ENCODE measurements around the gene NADSYN1.

NADSYN1 gene

DNA sequence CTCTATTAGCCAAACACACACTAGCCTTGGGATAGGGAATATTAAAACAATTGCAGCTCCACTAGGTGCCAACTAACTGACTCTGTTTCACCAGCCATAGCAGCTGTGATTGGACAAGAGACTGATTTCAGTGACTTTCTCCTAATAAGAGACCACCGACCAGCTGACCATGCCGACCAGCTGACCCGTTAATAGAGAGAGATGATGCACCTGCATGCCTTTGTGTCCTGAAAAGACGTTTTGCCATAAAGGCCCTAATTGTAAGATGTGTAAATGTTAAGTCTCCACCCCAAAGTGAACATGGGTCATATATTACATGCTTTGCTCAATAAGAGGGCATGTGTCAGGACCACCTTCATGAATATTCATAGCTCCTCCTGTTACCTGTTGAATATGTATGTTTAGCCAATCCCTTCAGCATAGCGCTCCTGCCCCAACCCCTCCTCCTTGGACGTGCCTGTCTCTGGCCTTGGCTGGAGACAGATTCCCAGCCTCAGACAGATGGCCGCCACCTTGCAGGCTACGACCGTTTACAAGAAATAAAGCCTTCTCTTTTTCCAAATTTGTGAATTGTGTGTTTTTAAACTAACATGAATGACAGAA lies 1.3 kb upstream of the NADSYN1 start:
- no peak for DNase-seq (ENCODE audit: low read depth)

DNA sequence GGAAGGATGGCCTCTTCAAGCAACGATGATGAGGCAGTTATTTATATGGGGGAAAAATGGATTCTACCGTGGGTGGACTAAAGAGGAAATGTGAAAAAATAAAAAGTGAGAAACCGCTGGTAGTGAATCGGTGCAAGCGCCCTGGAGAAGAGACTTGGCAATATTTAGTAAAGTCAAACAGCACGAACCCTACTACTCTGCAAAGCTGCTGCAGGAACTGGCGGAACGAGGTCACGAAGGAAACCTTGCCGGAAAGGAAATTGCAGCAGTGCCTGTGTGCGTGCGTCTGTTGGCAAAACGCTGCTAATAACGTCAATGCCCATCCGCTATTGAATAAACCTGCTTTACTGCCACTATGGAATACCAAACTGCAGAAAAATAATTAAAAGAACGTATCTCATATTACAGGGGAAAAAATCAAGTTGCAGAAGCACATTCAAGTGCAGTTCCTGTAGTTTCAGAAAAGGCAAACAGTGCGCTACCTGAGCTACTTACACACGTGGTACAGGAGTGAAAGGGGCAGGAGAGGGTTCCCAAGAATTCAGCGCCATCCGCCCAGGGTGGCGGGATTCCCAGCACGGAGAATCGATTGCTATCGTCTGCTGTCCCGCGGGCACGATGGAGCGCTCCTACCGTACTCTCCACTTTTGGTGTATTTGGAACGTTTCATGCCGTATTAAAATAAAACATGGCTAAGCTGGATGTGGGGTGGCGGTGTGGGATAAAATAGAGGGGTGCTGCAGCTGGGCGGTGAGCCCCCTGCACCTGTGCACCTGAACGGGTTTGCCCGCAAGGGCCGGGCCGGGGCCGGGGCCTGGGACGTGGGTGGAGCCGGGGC lies 585 bp upstream of the NADSYN1 start:
- peak; percentile 35 for DNase-seq (ENCODE audit: low read depth)

DNA sequence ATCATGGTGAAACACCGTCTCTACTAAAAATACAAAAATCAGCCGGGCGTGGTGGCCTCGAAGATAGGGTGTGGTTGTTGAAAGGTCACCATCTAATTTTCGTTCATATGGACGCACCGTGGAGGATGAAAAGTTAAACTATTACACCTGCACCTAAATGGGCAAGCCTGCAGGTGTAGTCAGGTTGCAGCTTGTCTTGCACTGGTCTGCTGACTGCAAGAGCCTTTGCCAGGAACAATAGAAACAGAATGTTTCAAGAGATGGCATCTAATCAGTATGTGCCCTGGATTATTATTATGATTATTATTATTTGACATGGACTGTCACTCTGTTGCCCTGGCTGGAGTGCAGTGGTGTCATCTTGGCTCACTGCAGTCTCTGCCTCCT lies 908 bp downstream of the NADSYN1 start:
- DNase-seq (ENCODE audit: low read depth): no peak

DNA sequence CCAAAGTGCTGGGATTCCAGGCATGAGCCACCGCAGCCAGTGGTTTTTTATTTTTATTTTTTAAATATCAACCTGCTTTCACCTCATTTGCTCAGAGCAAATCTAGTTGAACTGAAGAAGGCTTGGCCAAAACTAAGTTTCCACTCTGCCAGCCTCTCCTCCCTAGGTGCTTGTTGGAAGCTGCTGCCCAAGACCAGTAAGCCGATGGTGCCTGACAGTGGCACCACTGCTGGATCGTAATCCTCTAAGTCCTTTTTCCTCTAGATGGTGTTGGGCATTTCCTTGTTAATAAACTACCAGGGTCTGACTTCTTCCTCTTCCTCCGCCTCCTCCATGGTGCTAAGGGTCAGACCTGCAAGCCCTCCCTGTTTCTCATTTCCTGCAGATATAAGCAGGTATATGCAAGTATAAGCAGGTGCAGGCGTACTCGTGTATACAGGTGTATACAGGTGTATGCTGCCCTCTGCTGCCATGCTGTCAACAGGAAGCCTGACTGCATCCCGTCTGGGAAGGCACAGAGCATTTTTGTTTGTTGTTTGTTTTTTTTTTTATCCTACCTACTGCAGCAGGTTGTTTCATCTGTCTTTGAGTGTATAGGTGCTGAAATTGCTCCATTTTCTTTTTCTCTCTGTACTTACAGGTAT lies 1.6 kb downstream of the NADSYN1 start:
- no peak for DNase-seq (ENCODE audit: low read depth)

DNA sequence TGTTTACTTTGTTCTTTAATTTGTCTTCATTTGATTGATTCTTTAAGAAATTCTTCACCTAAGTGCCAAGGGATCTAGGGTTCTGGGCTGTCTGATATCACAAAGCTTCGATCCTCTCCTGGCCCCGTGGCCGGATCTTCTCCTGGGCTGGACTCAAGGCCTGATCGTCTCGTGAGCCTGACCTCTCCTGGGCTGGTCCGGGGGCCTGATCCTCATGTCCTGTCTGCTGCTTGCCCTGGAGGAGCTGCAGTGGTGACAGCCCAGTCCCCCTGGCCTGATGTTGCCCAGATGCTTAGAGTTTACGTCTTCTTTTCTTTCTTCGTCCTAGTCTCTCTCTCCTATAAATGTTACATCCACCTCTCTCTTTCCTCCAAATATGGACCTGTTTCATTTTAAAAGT lies 3.3 kb downstream of the NADSYN1 start:
- no peak for DNase-seq (ENCODE audit: low read depth)

DNA sequence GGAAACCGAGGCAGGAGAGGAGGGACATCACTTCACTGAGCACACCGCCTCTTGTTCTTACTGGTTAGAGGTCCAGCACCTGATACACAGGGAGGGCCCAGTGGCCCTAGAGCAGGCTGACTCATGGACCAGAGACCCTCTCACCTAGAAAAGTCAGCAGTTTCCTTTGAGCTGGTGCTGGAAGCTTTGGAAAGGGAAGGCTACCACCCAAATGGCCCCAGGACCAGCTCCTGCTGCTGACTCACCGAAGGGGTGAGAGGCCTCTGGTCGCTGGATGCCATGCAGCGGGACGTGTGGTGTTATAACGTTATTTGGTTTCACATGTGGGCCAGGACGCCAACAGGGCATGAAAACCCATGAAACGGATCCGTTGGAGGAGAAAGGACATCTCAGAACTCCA lies 3.8 kb downstream of the NADSYN1 start:
- no peak for DNase-seq (ENCODE audit: low read depth)

DNA sequence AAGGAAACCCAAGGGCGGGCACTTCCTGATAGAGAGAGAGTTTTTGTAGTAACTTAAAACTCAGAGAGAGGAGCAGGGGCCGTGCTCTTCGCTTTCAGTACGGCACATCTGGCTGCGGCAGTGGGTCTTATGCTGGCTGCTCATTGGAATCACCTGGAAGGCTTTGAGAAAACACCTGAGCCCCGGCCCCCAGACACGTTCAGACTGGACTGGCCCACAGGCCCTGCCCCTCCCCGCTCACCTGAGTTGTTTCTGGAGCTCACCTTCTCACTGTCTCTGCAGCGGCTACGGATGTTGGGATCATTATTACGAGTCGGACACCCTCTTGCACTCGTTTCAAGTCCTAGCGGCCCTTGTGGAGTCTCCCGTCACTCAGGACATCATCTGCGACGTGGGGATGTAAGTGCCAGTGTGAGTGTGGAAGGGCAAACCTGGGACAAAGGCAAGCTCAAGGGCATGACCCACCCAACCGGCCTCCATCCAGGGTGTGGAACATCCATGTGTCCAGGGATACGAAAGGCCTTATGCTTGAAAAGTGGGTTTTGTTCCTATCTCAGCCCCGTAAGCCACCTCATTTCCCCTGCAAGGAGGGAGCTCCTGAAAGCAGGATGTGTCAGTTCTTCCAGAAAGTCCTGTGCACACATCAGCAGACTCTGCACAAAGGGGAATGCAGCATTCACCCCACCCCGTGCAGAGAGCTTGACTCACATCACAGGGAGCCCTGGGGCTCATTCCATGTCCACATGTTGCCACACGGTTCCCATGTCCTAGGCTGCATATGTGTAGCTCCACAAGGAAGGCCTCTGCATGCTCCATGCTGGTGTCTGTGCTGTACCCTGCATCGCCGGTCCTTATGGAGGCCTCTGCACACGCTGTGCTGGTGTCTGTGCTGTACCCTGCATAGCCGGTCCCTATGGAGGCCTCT lies 5.4 kb downstream of the NADSYN1 start:
- DNase-seq (ENCODE audit: low read depth): no peak

DNA sequence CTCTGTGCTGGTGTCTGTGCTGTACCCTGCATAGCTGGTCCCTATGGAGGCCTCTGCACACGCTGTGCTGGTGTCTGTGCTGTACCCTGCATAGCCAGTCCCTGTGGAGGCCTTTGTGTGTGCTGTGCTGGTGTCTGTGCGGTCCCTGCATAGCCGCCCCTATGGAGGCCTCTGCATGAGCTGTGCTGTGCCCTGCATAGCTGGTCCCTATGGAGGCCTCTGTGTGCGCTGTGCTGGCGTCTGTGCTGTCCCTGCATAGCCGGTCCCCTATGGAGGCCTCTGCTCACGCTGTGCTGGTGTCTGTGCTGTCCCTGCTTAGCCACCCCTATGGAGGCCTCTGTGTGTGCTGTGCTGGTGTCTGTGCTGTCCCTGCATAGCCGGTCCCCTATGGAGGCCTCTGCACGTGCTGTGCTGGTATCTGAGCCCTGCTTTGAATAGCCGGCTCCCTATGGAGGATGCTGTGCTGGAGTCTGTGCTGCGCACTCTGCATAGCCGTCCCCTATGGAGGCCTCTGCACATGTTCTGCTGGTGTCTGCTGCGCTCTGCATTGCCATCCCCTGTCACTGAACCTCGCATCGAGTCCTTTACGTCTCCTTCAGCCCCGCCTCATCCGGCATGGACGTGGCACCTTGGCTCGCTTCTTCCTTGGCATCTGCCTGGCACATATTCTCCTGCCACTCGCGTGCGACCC lies 6.2 kb downstream of the NADSYN1 start:
- no peak for DNase-seq (ENCODE audit: low read depth)

DNA sequence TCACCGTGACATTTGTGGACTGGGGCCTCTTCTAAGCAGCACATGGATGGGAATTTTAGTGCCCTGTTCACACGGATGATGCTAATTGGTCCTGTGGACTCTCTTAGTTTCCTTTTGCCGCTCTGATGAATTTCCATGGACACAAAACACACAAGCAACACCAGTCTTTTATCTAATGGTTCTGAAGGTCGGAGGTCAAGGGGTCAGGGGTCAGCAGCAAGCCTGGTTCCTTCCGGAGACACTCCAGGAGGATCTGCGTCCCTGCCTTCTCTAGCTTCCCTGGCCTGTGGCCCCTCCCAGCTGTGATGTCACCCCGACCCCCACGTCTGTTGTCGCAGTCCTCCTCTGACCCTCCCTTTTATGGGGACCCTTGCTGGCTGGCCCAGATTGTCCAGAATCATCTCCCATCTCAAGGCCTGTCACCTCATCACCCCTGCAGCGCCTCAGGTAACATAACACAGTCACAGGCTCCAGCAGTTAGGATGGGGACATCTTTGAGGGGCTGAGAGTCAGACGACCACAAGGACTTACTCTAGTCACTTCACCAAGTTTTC lies 6.8 kb downstream of the NADSYN1 start:
- DNase-seq (ENCODE audit: low read depth): no peak

DNA sequence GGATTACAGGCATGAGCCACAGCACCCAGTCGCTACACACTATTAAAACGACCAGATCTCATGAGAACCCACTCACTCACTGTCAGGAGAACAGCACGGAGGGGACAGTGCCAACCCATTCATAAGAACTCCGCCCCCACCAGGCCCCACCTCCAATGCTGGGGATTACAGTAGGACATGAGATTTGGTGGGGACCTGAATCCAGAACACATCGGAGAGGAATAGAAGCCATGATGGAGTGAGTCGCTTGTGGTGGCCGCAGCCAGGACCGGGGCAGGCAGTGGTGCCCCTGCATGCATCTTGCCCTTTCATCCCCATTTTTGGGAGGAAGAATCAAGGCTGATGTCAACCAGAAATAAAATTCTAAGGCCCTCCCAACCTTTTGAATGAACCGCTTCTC lies 8.7 kb downstream of the NADSYN1 start:
- DNase-seq (ENCODE audit: low read depth): no peak

DNA sequence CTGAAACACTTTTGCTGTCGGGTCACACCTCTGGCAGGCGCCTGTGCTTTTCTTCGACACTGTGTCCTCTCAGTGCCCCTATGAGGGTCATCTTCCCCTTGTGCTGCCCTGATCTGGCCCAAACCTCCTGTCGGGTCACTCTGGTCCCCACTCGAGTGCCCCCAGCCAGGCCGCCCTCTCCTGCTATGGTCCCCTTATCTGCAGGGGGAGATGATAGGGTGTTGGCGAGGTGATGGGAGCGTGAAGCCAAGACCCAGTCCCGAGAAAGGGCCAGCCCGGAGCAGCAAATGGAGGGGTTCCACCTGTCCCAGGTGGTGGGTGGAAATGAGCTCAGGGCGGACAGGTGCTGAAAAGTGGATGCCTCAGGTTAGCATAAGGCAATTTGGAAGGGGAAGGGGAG lies 9.7 kb downstream of the NADSYN1 start:
- no peak for DNase-seq (ENCODE audit: low read depth)

DNA sequence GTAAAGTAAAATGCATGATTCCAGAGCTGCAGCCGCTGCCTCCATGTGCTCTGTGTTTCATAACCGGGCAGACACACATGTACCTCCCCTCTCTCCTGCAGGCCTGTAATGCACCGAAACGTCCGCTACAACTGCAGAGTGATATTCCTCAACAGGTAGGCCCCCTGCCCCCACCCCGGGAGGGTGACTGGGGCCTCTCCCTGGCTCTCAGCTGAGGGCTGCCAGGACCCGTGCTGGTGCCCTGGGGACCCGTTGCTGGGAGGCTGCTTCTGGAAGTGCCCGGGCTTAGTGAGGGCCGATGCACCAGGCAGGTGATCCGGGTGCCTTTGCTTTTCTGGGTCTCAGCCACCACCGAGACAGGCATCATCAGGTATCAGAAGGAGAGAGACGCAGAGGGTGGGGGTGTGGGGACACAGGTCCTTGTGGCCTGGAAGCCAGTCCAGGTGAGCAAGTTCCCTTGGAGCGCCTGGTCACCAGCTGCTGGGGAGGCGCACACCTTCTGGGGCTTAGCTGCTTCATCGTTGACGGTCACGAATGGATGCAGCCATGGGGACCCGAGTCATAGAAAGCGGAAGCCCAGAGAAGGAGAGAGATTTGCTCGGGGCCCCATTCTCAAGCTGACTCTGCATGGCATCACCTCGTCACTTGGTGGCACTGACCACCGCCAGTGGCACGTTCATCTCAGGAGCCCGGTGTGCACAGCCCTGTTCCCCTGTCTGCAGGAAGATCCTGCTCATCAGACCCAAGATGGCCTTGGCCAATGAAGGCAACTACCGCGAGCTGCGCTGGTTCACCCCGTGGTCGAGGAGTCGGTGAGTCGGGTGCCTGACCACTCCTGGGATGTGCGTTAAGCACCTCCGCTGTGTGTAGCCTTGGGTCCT lies 10.6 kb downstream of the NADSYN1 start:
- DNase-seq (ENCODE audit: low read depth): no peak

DNA sequence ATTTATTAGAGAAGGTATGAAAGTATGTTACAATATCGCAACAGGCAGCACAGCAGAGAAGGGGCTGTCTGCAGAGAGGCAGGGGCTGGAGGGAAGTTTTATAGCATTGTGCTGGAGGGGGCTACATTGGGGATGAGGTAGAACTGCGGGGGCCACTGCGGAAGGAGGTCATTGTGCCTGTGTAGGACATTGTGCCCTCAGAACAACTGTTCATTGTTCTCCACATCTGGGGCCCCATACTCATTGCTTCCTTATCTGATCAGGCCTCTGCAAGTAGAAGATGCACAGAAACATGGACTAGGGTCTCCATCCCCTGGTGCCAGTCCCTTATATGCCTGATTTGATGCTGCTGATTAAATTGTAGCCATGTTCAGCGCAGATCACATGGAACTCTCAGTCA lies 12.1 kb downstream of the NADSYN1 start:
- no peak for DNase-seq (ENCODE audit: low read depth)

DNA sequence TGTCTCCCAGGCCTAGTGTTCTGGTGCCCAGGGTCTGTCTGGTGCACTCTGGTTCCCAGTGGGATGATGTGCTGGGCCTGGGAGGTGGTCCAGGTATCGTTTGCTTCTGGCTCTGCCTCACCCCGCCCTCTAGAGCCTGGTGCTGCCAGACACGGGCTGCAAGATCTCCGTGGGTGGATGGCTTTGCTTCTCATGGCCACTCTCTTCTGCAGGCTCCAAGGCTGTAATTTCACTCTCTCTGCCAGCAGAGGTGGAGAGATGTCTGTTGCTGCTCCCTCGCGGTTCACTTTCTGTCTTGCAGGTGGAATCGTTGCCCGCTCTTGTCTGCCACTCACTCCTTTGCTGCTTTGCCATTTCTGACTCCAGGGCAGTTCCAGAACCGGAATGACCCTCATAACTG lies 13.4 kb downstream of the NADSYN1 start:
- DNase-seq (ENCODE audit: low read depth): no peak

DNA sequence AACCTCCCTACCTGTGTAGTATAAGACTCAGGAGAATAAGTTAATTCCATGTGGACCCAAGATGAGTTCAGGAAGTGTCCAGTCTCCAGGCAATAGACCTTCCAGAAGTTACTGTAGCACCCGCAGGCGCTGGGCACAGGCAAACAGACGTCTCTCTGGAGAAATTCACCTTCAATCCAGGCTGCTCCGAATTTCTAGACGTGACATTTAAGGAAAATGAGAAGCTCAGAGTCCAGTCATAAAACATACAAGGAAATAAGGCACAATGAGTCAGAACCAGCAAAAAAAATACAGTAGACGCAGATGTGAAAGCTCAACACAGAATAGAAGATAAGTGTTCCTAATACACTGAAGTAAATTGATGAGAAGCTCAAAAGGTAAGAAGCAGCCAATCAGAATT lies 14.2 kb downstream of the NADSYN1 start:
- DNase-seq (ENCODE audit: low read depth): no peak

DNA sequence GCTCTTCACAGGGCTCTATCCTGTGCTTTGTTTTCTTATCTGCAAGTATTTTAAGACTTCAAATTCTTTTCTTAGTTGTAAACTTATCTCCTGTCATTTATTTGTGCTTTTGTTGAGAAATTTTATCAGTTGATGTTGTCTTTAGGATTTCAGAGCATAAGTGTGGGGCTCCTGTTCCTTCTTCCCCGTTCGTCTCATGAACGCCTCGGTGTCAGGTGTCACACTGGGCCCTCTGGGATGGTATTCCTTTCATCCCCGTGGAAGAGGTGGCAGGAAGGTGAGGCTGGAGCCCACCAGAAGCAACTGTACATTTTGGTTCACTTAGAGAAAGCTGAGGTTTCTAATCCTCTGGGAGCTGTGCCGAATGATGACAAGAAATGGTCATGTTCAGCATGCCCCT lies 17.9 kb downstream of the NADSYN1 start:
- DNase-seq (ENCODE audit: low read depth): no peak

DNA sequence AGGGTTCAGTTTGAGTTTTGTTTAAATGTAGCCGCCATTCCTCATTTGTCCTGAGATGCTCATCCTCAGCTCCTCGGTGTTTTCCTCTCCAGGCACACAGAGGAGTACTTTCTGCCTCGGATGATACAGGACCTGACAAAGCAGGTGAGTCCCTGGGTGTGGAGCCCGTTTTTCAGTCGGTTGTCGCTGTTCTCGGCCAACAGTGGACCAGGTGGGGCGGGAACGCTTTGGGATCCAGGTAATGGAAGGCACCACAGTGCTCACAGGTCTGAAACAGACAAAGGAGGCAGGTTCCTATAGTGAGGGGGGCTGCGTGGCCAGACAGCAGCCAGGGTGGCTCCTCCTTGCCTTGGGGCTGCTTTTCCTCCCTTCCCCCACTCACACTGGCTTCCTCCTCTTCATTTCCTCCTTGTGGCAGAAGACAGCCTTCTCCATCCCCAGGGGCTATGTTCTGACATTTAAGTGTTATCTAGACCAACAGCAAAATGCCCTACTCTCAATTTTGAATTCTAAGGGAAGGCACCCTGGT lies 19.4 kb downstream of the NADSYN1 start:
- no peak for DNase-seq (ENCODE audit: low read depth)

DNA sequence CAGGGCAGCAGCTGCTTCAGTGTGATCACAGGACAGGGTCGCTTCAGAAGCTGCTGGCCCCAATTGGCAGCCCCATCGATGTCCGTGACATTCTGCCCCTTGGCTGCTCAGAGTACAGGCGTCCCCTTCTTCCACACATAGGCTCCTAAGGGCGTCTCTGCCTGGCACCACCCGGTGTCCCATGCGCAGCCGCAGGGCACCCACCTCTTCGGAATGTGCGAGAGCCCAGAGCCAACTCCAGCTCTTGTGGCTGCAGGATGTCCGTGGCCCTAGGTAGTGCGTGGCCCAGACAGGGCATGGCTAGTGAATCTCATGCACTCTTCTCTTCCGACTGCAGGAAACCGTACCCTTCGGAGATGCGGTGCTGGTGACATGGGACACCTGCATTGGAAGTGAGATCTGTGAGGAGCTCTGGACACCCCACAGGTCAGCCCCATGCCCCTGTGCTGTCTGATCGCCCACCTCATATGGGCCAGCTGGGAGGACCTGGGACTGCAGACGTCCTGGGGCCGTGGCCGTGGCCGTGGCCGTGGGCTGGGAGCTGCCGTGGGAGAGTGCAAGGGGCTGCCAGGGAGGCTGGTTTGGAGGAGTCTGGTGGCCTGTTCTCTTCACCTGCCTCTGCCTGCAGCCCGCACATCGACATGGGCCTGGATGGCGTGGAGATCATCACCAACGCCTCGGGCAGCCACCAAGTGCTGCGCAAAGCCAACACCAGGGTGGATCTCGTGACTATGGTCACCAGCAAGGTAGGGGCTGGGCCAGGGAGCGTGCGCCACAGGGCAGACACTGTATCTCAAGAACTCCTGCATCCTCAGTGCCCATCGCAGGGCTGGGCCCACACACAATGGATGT lies 20.2 kb downstream of the NADSYN1 start:
- DNase-seq (ENCODE audit: low read depth): no peak

DNA sequence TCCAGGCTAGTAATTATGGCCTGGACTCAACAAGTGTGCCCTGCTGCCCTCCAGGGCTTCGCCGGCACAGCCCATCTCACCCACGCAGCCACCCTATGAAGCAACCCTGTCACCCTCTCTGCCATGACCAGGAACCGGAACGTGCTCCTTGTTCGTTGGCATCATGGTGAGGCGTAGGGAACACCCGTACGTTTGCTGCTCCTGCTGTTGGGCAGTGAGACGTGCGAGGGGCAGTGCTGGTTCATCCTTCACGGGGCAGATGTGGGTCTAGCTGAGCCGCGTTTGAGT lies 20.7 kb downstream of the NADSYN1 start:
- DNase-seq (ENCODE audit: low read depth): no peak

All from stimulated activated CD8-positive, alpha-beta memory T cell treated with anti-CD3 and anti-CD28 coated beads, Interleukin-4, amount 100 ng/mL, for 24 hours (primary cell).